Measurements from ENCODE around the gene CHCHD6. TPM values are rescaled to one million over a fixed set of nuclear protein-coding genes. Genes with fewer than 3 reads are reported as not detected.

Gene CHCHD6
- total RNA-seq, 1 experiment from 2014 or later: 33.0 TPM

DNA sequence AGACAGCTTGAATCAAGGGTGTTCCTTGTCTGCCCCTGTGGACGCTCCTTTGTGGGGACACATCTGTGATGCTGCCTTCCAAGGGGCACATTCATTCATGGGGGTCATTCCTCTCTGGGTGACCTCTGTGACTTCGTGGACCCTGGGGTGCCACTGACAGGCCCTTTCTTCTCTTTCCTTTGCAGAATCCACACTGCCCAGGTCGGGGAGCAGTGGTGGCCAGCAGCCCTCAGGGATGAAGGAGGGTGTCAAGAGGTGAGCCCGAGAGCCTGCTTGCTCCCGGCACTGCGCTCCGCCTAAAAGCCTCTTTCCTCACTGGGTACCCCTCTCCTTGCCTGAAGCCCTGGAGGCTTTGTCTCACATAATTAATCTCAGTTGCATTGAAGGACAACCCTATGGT is 26.3 kb downstream of the CHCHD6 start:
- no peak overlapping the region for H3K4me3 ChIP-seq (ENCODE audit: low read length)
- H3K9me3 ChIP-seq (ENCODE audit: low read length): no peaks in the 10 kb centered on the region
- no peaks in the 10 kb centered on the region for H4K20me1 ChIP-seq (ENCODE audit: low read length)
- H3K9ac ChIP-seq (ENCODE audit: low read length): no peak overlapping the region
- H3K4me2 ChIP-seq (ENCODE audit: low read length): no peak overlapping the region
- no peaks in the 10 kb centered on the region for H3F3A ChIP-seq (ENCODE audit: low read length, unreplicated experiment)
- no peaks in the 10 kb centered on the region for H3K36me3 ChIP-seq (ENCODE audit: low read depth, low read length)
- TF ChIP-seq EZH2 (IDR thresholded peaks at IDR 0.05; ENCODE audit: low read length, unreplicated experiment) (no peak), EZH2phosphoT487 (IDR thresholded peaks at IDR 0.05; ENCODE audit: borderline replicate concordance, low read length) (no peak)
- TF ChIP-seq, protein P1, sequence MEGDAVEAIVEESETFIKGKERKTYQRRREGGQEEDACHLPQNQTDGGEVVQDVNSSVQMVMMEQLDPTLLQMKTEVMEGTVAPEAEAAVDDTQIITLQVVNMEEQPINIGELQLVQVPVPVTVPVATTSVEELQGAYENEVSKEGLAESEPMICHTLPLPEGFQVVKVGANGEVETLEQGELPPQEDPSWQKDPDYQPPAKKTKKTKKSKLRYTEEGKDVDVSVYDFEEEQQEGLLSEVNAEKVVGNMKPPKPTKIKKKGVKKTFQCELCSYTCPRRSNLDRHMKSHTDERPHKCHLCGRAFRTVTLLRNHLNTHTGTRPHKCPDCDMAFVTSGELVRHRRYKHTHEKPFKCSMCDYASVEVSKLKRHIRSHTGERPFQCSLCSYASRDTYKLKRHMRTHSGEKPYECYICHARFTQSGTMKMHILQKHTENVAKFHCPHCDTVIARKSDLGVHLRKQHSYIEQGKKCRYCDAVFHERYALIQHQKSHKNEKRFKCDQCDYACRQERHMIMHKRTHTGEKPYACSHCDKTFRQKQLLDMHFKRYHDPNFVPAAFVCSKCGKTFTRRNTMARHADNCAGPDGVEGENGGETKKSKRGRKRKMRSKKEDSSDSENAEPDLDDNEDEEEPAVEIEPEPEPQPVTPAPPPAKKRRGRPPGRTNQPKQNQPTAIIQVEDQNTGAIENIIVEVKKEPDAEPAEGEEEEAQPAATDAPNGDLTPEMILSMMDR (conservative IDR thresholded peaks at IDR 0.05; ENCODE audit: low read depth, low read length): no peak
- intact Hi-C loops (cut with micrococcal nuclease): no loop called here
- H3K27ac ChIP-seq (ENCODE audit: low read length): no peak overlapping the region
- ATAC-seq: no peak
- H3K27me3 ChIP-seq (ENCODE audit: low read length): no peaks in the 10 kb centered on the region
- no peak overlapping the region for H2AFZ ChIP-seq (ENCODE audit: low read length)
- no peaks in the 10 kb centered on the region for H3K4me1 ChIP-seq (ENCODE audit: insufficient read depth, low read length)
- H3K79me2 ChIP-seq (ENCODE audit: low read length): no peaks in the 10 kb centered on the region
- CTCF ChIA-PET: no interaction called here
- BruUV-seq (replicated peaks): no TSS peak
- POLR2A ChIA-PET (ENCODE audit: unreplicated experiment): no interaction called here
- H3K9me2 ChIP-seq (replicated peaks; ENCODE audit: low read length): no peaks in the 10 kb centered on the region
- DNase-seq: no peak

DNA sequence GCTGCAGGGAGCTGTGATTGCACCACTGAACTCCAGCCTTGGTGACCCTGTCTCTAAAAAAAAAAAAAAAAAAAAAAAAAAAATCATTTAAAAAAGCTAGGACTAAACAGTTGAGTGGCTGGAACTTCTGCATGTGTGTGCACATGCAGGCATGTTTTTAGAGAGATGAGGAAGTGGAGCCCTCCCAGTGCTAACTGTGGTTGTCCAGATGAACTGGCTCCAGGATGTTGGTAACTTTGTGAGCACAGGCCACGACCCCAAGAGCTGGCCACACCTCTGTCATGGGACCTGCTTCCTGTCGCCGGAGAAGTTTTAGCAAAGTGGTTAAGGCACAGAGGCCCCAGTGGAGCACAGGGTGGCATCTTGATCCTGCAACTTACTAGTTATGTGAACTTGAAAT is 27.0 kb downstream of the CHCHD6 start:
- BruUV-seq (replicated peaks): no TSS peak

More for the DNA sequence above, 27.0 kb downstream of the CHCHD6 start:
- Histone ChIP-seq H3K9me3 (ENCODE audit: low read length) (no peaks in the 10 kb centered on the region), H3K27me3 (ENCODE audit: low read length) (no peaks in the 10 kb centered on the region), H3K4me3 (ENCODE audit: low read length) (no peak overlapping the region), H3K36me3 (ENCODE audit: low read depth, low read length) (no peaks in the 10 kb centered on the region; the same call in 1 of the 2 replicates), H3K9me2 (replicated peaks; ENCODE audit: low read length) (no peaks in the 10 kb centered on the region), H3K4me2 (ENCODE audit: low read length) (no peak overlapping the region), H4K20me1 (ENCODE audit: low read length) (no peaks in the 10 kb centered on the region), H3K9ac (ENCODE audit: low read length) (no peak overlapping the region), H2AFZ (ENCODE audit: low read length) (no peak overlapping the region), H3K4me1 (ENCODE audit: insufficient read depth, low read length) (no peaks in the 10 kb centered on the region), H3K27ac (ENCODE audit: low read length) (no peak overlapping the region), H3F3A (ENCODE audit: low read length, unreplicated experiment) (no peaks in the 10 kb centered on the region), H3K79me2 (ENCODE audit: low read length) (no peaks in the 10 kb centered on the region)
- TF ChIP-seq EZH2phosphoT487 (IDR thresholded peaks at IDR 0.05; ENCODE audit: borderline replicate concordance, low read length): no peak
- TF ChIP-seq EZH2 (IDR thresholded peaks at IDR 0.05; ENCODE audit: low read length, unreplicated experiment): no peak
- TF ChIP-seq, protein P1 (conservative IDR thresholded peaks at IDR 0.05; ENCODE audit: low read depth, low read length): no peak
- intact Hi-C loops (cut with micrococcal nuclease): no loop called here
- POLR2A ChIA-PET (ENCODE audit: unreplicated experiment): no interaction called here
- DNase-seq (no peak), ATAC-seq (no peak)
- CTCF ChIA-PET: no interaction called here

Measured in PC-3 (cell line).